HepG2 (cell line): ENCODE data around the gene LSM5. TPM values are rescaled to one million over a fixed set of nuclear protein-coding genes. Genes with fewer than 3 reads are reported as not detected.

ENCODE experiments used
- CENPT ChIP-seq: sonication (generic); formaldehyde crosslinking; IDR thresholded peaks from 2 replicates; pipeline ENCODE4 v1.8.0; 2022; ENCODE audit warnings: low read depth, mild to moderate bottlenecking, moderate library complexity, missing genetic modification reagents
- KLF15 ChIP-seq: sonication (generic); formaldehyde crosslinking; IDR thresholded peaks from 2 replicates; pipeline ENCODE4 v1.8.1; 2023; ENCODE audit warnings: borderline replicate concordance, mild to moderate bottlenecking, inconsistent platforms, missing genetic modification reagents, mixed read lengths
- NFE2L1 ChIP-seq: sonication (generic); formaldehyde crosslinking; IDR thresholded peaks from 2 replicates; pipeline ENCODE4 v1.4.0; 2020; ENCODE audit warnings: missing genetic modification reagents, mild to moderate bottlenecking, borderline replicate concordance
- NFKB2 ChIP-seq: sonication (generic); formaldehyde crosslinking; IDR thresholded peaks from 2 replicates; pipeline ENCODE4 v1.4.0; 2020; ENCODE audit warnings: missing genetic modification reagents, borderline replicate concordance
- RBM39 ChIP-seq: fragments of 200-400 bp; formaldehyde crosslinking; IDR thresholded peaks from one replicate; pipeline ENCODE4 v1.6.1; 2018; ENCODE audit warnings: antibody characterized with exemption, mild to moderate bottlenecking, low read depth, low read length; ENCODE audit not compliant: poor library complexity, severe bottlenecking
- SOX13 ChIP-seq, 3 experiments: fragments of 450-650 bp in 1 of 3; sonication (generic) in 1 of 3; formaldehyde crosslinking in 1 of 3; IDR thresholded peaks in 2 of 3; conservative IDR thresholded peaks in 1 of 3; 2 replicates each; pipeline versions ENCODE4 v1.5.0 to v1.6.1; 2016 to 2020; ENCODE audit warnings: antibody characterized with exemption in 1 of 3, mild to moderate bottlenecking in 1 of 3, missing compliant biosample characterization in 1 of 3, missing genetic modification reagents in 1 of 3, moderate library complexity in 1 of 3
- TOE1 ChIP-seq: sonication (generic); formaldehyde crosslinking; IDR thresholded peaks from 2 replicates; pipeline ENCODE4 v1.4.0; 2020; ENCODE audit warnings: mild to moderate bottlenecking, missing genetic modification reagents
- YY1 ChIP-seq: IDR thresholded peaks from 2 replicates; pipeline ENCODE4 v1.6.1; 2011; ENCODE audit warnings: low read length, low read depth, moderate library complexity, mild to moderate bottlenecking; ENCODE audit not compliant: insufficient read depth, insufficient replicate concordance
- ZZZ3 ChIP-seq: sonication (generic); formaldehyde crosslinking; IDR thresholded peaks from 2 replicates; pipeline ENCODE4 v1.4.0; 2020; ENCODE audit warnings: missing genetic modification reagents, mild to moderate bottlenecking, borderline replicate concordance
- polyA plus RNA-seq, 8 experiments: library from polyadenylated mRNA; depleted of rRNA in 3 of 8; stranded (reverse) in 7 of 8; unstranded in 1 of 8; fragments of >200 nt; fragmentation: Illumina TruSeq in 4 of 8; extraction: Trizol in 4 of 8; gene quantifications; 2 replicates each; pipeline versions ENCODE4 v1.2.1 to v1.2.3, GENCODE V29; 2011 to 2016; ENCODE audit warnings: low read depth in 4 of 8, missing spikeins in 1 of 8, mixed read lengths in 1 of 8; ENCODE audit not compliant: insufficient read depth in 1 of 8
- total RNA-seq, 5 experiments: library from RNA; depleted of rRNA; stranded (reverse); fragments of >200 nt; fragmentation: Illumina TruSeq; extraction: Trizol; gene quantifications; 2 replicates each; pipeline ENCODE4 v1.2.3, GENCODE V29; 2016; ENCODE audit warnings: low read depth in 1 of 5
- TF ChIP-seq, protein P1 (sequence below): sonication (generic); formaldehyde crosslinking; IDR thresholded peaks from 2 replicates; pipeline ENCODE4 v1.4.0; 2020; ENCODE audit warnings: missing genetic modification reagents
- TF ChIP-seq, protein P2 (sequence below): sonication (generic); formaldehyde crosslinking; IDR thresholded peaks from 2 replicates; pipeline ENCODE4 v1.8.0; 2022; ENCODE audit warnings: mild to moderate bottlenecking, missing genetic modification reagents; ENCODE audit not compliant: insufficient replicate concordance
- TF ChIP-seq, protein P3 (sequence below): IDR thresholded peaks from 2 replicates; pipeline ENCODE4 v1.6.1; 2016; ENCODE audit warnings: missing biosample characterization, missing genetic modification reagents, low read depth
- TF ChIP-seq, protein P4 (sequence below): IDR thresholded peaks from 2 replicates; pipeline ENCODE4 v1.6.1; 2016; ENCODE audit warnings: low read depth, control low read depth

Gene LSM5
- total and polyA plus RNA-seq, 2 of the 13 experiments (the other 11 are each of a cell fraction or from before 2014, with no cell fraction given): 30.3 to 183 TPM

DNA sequence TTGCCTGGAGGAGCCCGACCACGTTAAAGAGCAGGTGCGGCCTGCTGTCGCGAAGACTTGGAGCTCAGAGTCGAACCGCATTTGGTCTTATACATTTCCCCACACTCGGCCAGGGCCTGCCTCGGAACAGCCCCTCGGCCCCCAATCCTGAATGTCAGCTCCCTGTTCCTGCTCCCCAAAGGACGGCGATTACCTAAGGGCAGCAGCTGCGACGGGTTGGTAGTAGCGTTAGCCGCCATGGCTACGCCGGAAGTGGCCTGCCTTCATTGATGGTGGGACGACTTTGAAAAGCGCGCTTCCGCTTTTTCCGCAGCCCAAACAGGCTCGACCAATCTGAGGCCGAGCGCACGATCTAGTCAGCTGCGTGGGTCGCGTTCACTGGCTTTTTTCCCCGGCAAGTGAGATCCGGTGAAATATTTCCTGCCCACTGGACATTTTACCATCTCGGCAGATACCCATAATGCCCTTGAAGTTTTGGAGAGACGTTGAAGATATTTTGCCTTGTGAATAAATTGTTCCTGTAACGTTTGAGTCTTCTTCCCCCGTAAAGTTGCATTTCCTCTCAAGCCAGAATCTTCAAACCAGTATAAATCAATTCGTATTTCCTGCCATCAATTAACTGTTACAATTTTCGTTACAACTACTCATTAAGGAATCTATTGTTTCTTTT, at the start of gene LSM5 (continued):
- TF ChIP-seq, protein P1, sequence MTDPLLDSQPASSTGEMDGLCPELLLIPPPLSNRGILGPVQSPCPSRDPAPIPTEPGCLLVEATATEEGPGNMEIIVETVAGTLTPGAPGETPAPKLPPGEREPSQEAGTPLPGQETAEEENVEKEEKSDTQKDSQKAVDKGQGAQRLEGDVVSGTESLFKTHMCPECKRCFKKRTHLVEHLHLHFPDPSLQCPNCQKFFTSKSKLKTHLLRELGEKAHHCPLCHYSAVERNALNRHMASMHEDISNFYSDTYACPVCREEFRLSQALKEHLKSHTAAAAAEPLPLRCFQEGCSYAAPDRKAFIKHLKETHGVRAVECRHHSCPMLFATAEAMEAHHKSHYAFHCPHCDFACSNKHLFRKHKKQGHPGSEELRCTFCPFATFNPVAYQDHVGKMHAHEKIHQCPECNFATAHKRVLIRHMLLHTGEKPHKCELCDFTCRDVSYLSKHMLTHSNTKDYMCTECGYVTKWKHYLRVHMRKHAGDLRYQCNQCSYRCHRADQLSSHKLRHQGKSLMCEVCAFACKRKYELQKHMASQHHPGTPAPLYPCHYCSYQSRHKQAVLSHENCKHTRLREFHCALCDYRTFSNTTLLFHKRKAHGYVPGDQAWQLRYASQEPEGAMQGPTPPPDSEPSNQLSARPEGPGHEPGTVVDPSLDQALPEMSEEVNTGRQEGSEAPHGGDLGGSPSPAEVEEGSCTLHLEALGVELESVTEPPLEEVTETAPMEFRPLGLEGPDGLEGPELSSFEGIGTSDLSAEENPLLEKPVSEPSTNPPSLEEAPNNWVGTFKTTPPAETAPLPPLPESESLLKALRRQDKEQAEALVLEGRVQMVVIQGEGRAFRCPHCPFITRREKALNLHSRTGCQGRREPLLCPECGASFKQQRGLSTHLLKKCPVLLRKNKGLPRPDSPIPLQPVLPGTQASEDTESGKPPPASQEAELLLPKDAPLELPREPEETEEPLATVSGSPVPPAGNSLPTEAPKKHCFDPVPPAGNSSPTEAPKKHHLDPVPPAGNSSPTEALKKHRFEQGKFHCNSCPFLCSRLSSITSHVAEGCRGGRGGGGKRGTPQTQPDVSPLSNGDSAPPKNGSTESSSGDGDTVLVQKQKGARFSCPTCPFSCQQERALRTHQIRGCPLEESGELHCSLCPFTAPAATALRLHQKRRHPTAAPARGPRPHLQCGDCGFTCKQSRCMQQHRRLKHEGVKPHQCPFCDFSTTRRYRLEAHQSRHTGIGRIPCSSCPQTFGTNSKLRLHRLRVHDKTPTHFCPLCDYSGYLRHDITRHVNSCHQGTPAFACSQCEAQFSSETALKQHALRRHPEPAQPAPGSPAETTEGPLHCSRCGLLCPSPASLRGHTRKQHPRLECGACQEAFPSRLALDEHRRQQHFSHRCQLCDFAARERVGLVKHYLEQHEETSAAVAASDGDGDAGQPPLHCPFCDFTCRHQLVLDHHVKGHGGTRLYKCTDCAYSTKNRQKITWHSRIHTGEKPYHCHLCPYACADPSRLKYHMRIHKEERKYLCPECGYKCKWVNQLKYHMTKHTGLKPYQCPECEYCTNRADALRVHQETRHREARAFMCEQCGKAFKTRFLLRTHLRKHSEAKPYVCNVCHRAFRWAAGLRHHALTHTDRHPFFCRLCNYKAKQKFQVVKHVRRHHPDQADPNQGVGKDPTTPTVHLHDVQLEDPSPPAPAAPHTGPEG (CRISPR knock-in tag): peak; percentile 95
- peak; percentile 94 for TF ChIP-seq YY1
- TF ChIP-seq ZZZ3 (CRISPR knock-in tag): peak; percentile 64; the same call in 1 of the 2 replicates
- TF ChIP-seq, protein P2, sequence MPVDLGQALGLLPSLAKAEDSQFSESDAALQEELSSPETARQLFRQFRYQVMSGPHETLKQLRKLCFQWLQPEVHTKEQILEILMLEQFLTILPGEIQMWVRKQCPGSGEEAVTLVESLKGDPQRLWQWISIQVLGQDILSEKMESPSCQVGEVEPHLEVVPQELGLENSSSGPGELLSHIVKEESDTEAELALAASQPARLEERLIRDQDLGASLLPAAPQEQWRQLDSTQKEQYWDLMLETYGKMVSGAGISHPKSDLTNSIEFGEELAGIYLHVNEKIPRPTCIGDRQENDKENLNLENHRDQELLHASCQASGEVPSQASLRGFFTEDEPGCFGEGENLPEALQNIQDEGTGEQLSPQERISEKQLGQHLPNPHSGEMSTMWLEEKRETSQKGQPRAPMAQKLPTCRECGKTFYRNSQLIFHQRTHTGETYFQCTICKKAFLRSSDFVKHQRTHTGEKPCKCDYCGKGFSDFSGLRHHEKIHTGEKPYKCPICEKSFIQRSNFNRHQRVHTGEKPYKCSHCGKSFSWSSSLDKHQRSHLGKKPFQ (CRISPR knock-in tag): peak; percentile 64
- TF ChIP-seq, protein P3, sequence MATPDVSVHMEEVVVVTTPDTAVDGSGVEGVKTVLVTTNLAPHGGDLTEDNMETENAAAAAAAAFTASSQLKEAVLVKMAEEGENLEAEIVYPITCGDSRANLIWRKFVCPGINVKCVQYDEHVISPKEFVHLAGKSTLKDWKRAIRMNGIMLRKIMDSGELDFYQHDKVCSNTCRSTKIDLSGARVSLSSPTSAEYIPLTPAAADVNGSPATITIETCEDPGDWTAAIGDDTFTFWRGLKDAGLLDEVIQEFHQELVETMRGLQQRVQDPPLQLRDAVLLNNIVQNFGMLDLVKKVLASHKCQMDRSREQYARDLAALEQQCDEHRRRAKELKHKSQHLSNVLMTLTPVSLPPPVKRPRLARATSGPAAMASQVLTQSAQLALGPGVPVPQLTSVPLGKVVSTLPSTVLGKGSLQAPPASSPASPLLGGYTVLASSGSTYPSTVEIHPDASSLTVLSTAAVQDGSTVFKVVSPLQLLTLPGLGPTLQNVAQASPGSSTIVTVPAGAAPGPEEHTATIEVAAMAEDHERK: peak; percentile 70
- peak; percentile 74; the same call in 1 of the 2 replicates for TF ChIP-seq NFE2L1 (CRISPR knock-in tag)
- 0 out of 2 replicates have a peak, but pooled peaks have one; percentile 65 for TF ChIP-seq KLF15 (CRISPR knock-in tag)
- peak; percentile 83 for TF ChIP-seq TOE1 (CRISPR knock-in tag)
- TF ChIP-seq, protein P4, sequence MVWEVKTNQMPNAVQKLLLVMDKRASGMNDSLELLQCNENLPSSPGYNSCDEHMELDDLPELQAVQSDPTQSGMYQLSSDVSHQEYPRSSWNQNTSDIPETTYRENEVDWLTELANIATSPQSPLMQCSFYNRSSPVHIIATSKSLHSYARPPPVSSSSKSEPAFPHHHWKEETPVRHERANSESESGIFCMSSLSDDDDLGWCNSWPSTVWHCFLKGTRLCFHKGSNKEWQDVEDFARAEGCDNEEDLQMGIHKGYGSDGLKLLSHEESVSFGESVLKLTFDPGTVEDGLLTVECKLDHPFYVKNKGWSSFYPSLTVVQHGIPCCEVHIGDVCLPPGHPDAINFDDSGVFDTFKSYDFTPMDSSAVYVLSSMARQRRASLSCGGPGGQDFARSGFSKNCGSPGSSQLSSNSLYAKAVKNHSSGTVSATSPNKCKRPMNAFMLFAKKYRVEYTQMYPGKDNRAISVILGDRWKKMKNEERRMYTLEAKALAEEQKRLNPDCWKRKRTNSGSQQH (CRISPR knock-in tag): peak; percentile 100
- peak; percentile 72 for TF ChIP-seq RBM39
- TF ChIP-seq SOX13 (IDR thresholded peaks at IDR 0.05): no peak
- TF ChIP-seq SOX13 (CRISPR knock-in tag; conservative IDR thresholded peaks at IDR 0.05 in 1 of 2, IDR thresholded peaks at IDR 0.05 in 1 of 2): peak in 1 of 2 experiments; percentile 43; a peak in 2 of 4 replicates
- peak; percentile 96; the same call in 1 of the 2 replicates for TF ChIP-seq NFKB2 (CRISPR knock-in tag)
- TF ChIP-seq CENPT: no peak
